ENCODE measurements around the gene MLPH.

Gene MLPH

GRCh38 chr2:237492137-237492890 is 5.3 kb downstream of the MLPH start:
- Histone ChIP-seq H3K9ac (ENCODE audit: low read depth, low read length) (no peak overlapping the region), H3K9me3 (replicated peaks; ENCODE audit: low read length) (peaks cover 12% of the 10 kb centered on the region), H3K4me1 (ENCODE audit: control insufficient read depth, insufficient read depth, low read length) (peaks cover 55% of the 10 kb centered on the region), H3K36me3 (ENCODE audit: insufficient read depth, low read length) (peaks cover 94% of the 10 kb centered on the region), H3K4me2 (ENCODE audit: low read length) (no peak overlapping the region), H3K4me3 (ENCODE audit: low read length) (peak overlapping the region; percentile 28), H3K27me3 (ENCODE audit: control insufficient read depth, insufficient read depth, low read length) (no peaks in the 10 kb centered on the region)

GRCh38 chr2:237494066-237494465 is 7.0 kb downstream of the MLPH start:
- Histone ChIP-seq H3K27me3 (ENCODE audit: control insufficient read depth, insufficient read depth, low read length) (no peaks in the 10 kb centered on the region), H3K36me3 (ENCODE audit: insufficient read depth, low read length) (peaks cover 94% of the 10 kb centered on the region), H3K4me1 (ENCODE audit: control insufficient read depth, insufficient read depth, low read length) (peaks cover 64% of the 10 kb centered on the region), H3K4me2 (ENCODE audit: low read length) (no peak overlapping the region), H3K9ac (ENCODE audit: low read depth, low read length) (no peak overlapping the region), H3K9me3 (replicated peaks; ENCODE audit: low read length) (peaks cover 12% of the 10 kb centered on the region), H3K4me3 (ENCODE audit: low read length) (no peak overlapping the region)

- H3K36me3 ChIP-seq (ENCODE audit: insufficient read depth, low read length): peaks cover 95% of the 10 kb centered on the region
- peaks cover 63% of the 10 kb centered on the region for H3K4me1 ChIP-seq (ENCODE audit: control insufficient read depth, insufficient read depth, low read length)
- H3K9me3 ChIP-seq (replicated peaks; ENCODE audit: low read length): peaks cover 12% of the 10 kb centered on the region
- no peak overlapping the region for H3K9ac ChIP-seq (ENCODE audit: low read depth, low read length)
- no peak overlapping the region for H3K4me2 ChIP-seq (ENCODE audit: low read length)
- no peaks in the 10 kb centered on the region for H3K27me3 ChIP-seq (ENCODE audit: control insufficient read depth, insufficient read depth, low read length)
- no peak overlapping the region for H3K4me3 ChIP-seq (ENCODE audit: low read length)
These were observed 8.6 kb downstream of the MLPH start for GRCh38 chr2:237495521-237496117.

- peaks cover 6% of the 10 kb centered on the region for H3K9me3 ChIP-seq (replicated peaks; ENCODE audit: low read length)
- H3K36me3 ChIP-seq (ENCODE audit: insufficient read depth, low read length): peaks cover 87% of the 10 kb centered on the region
- H3K4me1 ChIP-seq (ENCODE audit: control insufficient read depth, insufficient read depth, low read length): peaks cover 66% of the 10 kb centered on the region
- H3K27me3 ChIP-seq (ENCODE audit: control insufficient read depth, insufficient read depth, low read length): no peaks in the 10 kb centered on the region
- H3K4me2 ChIP-seq (ENCODE audit: low read length): no peak overlapping the region
- peak overlapping the region; percentile 75 for H3K9ac ChIP-seq (ENCODE audit: low read depth, low read length)
- H3K4me3 ChIP-seq (ENCODE audit: low read length): no peak overlapping the region
These were observed 9.4 kb downstream of the MLPH start for GRCh38 chr2:237496428-237496827.

- Histone ChIP-seq H3K4me2 (ENCODE audit: low read length) (peak overlapping the region; percentile 33), H3K27me3 (ENCODE audit: control insufficient read depth, insufficient read depth, low read length) (no peaks in the 10 kb centered on the region), H3K36me3 (ENCODE audit: insufficient read depth, low read length) (peaks cover 84% of the 10 kb centered on the region), H3K4me1 (ENCODE audit: control insufficient read depth, insufficient read depth, low read length) (peaks cover 69% of the 10 kb centered on the region), H3K4me3 (ENCODE audit: low read length) (peak overlapping the region; percentile 8), H3K9me3 (replicated peaks; ENCODE audit: low read length) (no peaks in the 10 kb centered on the region), H3K9ac (ENCODE audit: low read depth, low read length) (peak overlapping the region; percentile 75)
These were observed 10.2 kb downstream of the MLPH start for GRCh38 chr2:237497009-237497837.

GRCh38 chr2:237497838-237498186 is 10.8 kb downstream of the MLPH start:
- Histone ChIP-seq H3K4me3 (ENCODE audit: low read length) (peak overlapping the region; percentile 20), H3K9ac (ENCODE audit: low read depth, low read length) (peak overlapping the region; percentile 75), H3K4me2 (ENCODE audit: low read length) (peak overlapping the region; percentile 33), H3K9me3 (replicated peaks; ENCODE audit: low read length) (no peaks in the 10 kb centered on the region), H3K27me3 (ENCODE audit: control insufficient read depth, insufficient read depth, low read length) (no peaks in the 10 kb centered on the region), H3K4me1 (ENCODE audit: control insufficient read depth, insufficient read depth, low read length) (peaks cover 69% of the 10 kb centered on the region), H3K36me3 (ENCODE audit: insufficient read depth, low read length) (peaks cover 86% of the 10 kb centered on the region)

- Histone ChIP-seq H3K4me1 (ENCODE audit: control insufficient read depth, insufficient read depth, low read length) (peaks cover 72% of the 10 kb centered on the region), H3K9me3 (replicated peaks; ENCODE audit: low read length) (no peaks in the 10 kb centered on the region), H3K4me3 (ENCODE audit: low read length) (peak overlapping the region; percentile 20), H3K27me3 (ENCODE audit: control insufficient read depth, insufficient read depth, low read length) (no peaks in the 10 kb centered on the region), H3K36me3 (ENCODE audit: insufficient read depth, low read length) (peaks cover 86% of the 10 kb centered on the region), H3K4me2 (ENCODE audit: low read length) (peak overlapping the region; percentile 33), H3K9ac (ENCODE audit: low read depth, low read length) (peak overlapping the region; percentile 75)
These were observed 11.3 kb downstream of the MLPH start for GRCh38 chr2:237498341-237498740.

- peak overlapping the region; percentile 81 for H3K9ac ChIP-seq (ENCODE audit: low read depth, low read length)
- no peaks in the 10 kb centered on the region for H3K9me3 ChIP-seq (replicated peaks; ENCODE audit: low read length)
- peak overlapping the region; percentile 2 for H3K4me3 ChIP-seq (ENCODE audit: low read length)
- H3K4me1 ChIP-seq (ENCODE audit: control insufficient read depth, insufficient read depth, low read length): peaks cover 73% of the 10 kb centered on the region
- H3K36me3 ChIP-seq (ENCODE audit: insufficient read depth, low read length): peaks cover 82% of the 10 kb centered on the region
- H3K27me3 ChIP-seq (ENCODE audit: control insufficient read depth, insufficient read depth, low read length): no peaks in the 10 kb centered on the region
- peak overlapping the region; percentile 43 for H3K4me2 ChIP-seq (ENCODE audit: low read length)
These were observed 13.8 kb downstream of the MLPH start for GRCh38 chr2:237500681-237501424.

- peak overlapping the region; percentile 53 for H3K4me2 ChIP-seq (ENCODE audit: low read length)
- H3K9me3 ChIP-seq (replicated peaks; ENCODE audit: low read length): no peaks in the 10 kb centered on the region
- H3K27me3 ChIP-seq (ENCODE audit: control insufficient read depth, insufficient read depth, low read length): no peaks in the 10 kb centered on the region
- peaks cover 75% of the 10 kb centered on the region for H3K36me3 ChIP-seq (ENCODE audit: insufficient read depth, low read length)
- H3K4me3 ChIP-seq (ENCODE audit: low read length): no peak overlapping the region
- H3K9ac ChIP-seq (ENCODE audit: low read depth, low read length): peak overlapping the region; percentile 81
- peaks cover 61% of the 10 kb centered on the region for H3K4me1 ChIP-seq (ENCODE audit: control insufficient read depth, insufficient read depth, low read length)
These were observed 15.0 kb downstream of the MLPH start for GRCh38 chr2:237501892-237502513.

- Histone ChIP-seq H3K4me3 (ENCODE audit: low read length) (no peak overlapping the region), H3K4me2 (ENCODE audit: low read length) (no peak overlapping the region), H3K9ac (ENCODE audit: low read depth, low read length) (peak overlapping the region; percentile 81), H3K9me3 (replicated peaks; ENCODE audit: low read length) (no peaks in the 10 kb centered on the region), H3K27me3 (ENCODE audit: control insufficient read depth, insufficient read depth, low read length) (no peaks in the 10 kb centered on the region), H3K36me3 (ENCODE audit: insufficient read depth, low read length) (peaks cover 77% of the 10 kb centered on the region), H3K4me1 (ENCODE audit: control insufficient read depth, insufficient read depth, low read length) (peaks cover 60% of the 10 kb centered on the region)
These were observed 16.1 kb downstream of the MLPH start for GRCh38 chr2:237503201-237503600.

Data from skeletal muscle satellite cell (primary cell).